HT1080 (cell line): ENCODE measurements around the gene NOTUM. TPM values are rescaled to one million over a fixed set of nuclear protein-coding genes. Genes with fewer than 3 reads are reported as not detected.

ENCODE experiments used
- DNase-seq: peaks from one replicate; pipeline ENCODE4 v3.0.0-alpha.2; 2015; ENCODE audit warnings: low read depth
- polyA plus RNA-seq, 2 experiments: library from polyadenylated mRNA; depleted of rRNA; stranded (reverse); fragments of >200 nt; gene quantifications; 2 replicates each; pipeline ENCODE4 v1.2.3, GENCODE V29; 2015
- total RNA-seq: library from RNA; depleted of rRNA; stranded (reverse); fragments of >200 nt; shearing (Covaris generic); gene quantifications from 2 replicates; pipeline ENCODE4 v1.2.3, GENCODE V29; 2014; rRNA removed

Gene NOTUM
- total RNA-seq: not detected in 2 replicates
- polyA plus RNA-seq (2015; cell fraction: cytosol; rRNA removed): 0.13 and 0.32 TPM in 2 replicates
- 0.14 and 0.16 TPM in 2 replicates for polyA plus RNA-seq (2015; cell fraction: nucleus; rRNA removed)

DNA sequence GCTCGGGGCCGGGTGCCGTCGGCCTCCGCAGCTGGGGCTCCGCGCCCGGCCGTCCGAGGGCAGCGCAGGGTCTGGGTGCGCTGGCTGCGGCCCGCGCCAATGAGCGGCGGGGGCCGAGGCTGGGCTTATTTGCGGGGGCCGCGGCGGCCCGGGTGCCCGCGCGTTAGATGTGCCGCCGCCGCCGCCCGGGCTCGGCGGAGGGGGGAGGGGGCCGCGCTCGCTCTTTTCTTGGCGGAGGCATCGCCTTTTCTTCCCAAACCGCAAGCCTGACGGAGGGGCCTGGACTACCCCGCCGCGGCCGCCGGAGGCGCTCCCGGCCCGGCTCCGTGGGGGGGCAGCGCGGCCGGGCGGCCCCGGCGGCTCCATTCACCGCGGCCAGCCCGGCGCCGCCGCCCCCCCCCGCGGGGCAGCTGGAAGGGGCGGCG, at the start of gene NOTUM:
Gene NOTUM, minus strand, starts transcription at position 101 of the 425 bp plus-strand sequence. CDS start 278 bp downstream, outside the sequence.
- no peak for DNase-seq

DNA sequence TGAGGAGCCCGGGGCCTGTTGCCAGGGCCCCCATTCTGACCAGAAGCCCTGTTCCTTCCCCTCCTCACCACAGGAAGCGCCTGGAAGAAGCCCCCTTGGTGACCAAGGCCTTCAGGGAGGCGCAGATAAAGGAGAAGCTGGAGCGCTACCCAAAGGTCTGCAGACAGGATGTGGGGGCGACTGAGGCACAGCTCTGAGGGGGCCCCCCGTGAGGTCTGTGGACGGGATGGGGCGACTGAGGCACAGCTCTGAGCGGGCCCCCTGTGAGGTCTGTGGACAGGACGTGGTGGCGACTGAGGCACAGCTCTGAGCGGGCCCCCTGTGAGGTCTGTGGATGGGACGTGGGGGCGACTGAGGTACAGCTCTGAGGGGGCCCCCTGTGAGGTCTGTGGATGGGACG, 48.4 kb upstream of the NOTUM start:
- DNase-seq: no peak

DNA sequence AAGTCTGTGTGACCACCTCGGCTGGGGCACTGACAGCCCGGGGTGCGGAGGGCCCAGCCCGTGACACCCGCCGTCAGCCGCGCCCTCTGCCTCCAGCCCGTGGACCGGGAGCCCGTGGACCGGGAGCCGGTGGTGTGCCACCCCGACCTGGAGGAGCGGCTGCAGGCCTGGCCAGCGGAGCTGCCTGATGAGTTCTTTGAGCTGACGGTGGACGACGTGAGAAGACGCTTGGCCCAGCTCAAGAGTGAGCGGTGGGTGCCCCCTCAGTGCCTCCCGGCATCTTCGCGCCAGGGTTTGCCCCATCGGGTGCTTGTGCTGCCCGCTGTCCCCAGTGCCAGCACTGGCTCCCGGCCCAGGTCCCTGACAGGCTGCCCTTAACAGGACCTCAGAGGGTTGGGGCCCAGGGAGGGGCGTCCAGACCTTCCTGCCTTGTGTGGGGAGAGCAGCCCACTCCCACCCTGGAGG, 48.0 kb upstream of the NOTUM start:
- no peak for DNase-seq

DNA sequence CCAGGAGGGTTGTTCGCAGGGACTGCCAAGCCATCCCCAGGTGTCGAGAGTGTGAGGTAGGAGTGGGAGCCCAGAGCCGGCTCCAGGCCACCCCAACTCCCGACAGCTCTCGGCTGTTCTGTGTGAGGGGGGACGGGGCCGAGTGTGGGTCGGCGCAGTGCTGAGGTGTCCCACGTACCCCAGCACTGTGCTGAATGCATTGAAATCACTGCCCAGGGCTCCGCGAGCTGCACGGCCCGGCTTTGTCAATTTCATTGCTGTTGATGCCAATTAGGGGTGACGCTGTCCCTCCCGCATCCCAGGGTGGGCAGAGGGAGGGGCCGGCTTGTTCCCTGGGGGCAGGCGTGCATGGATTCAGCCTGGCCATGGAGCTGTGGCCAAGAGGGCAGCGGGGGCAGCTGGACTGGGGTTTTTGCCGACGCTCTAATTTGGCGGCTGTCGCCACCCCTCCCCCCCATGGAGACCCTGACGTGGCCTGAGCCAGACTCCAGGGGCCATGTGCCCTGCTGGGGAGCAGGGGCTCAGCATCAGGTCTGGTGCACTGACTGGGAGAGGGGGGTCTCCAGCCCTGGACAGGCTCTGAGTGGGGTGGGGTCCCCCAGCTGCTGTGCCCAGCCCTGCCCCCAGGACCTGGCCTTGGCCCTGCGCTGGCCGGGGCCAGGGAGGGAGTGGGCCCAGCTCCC, 47.4 kb upstream of the NOTUM start:
- no peak for DNase-seq

DNA sequence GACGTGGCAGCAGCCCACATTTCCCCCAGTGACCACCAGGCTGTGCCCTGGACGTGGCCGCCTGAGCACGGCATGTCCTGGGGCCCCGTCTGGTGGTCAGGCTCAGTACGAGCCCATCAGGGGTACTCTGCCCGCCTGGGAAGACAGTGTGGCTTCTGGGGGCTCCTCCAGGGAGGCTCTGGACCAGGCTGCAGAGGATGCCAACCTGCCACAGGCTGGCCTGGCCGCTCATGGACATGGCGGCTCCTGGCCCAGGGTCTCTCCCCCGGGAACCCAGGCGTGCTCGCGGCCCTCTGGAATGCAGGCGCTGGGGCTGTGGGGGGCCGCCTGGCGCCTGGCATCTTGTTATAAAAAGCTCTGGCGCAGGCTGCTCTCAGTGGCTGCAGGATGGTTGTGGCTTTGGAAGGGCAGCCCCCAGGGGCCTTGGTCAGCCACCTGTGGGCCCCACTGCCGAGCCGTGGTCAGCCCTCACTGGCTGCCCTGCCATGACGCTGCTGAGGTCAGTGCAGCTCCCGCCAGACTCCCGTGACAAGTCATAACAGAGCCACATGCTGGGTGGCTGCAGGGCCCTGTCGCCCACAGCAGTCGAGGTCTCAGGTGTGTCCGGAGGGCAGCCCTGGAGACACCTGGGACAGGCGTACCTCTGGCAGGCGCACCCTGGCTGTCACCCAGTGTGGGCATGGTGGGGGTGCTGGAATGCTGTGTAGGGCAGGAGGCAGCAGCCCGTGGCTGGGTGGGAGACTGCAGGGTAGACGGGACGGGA, 46.7 kb upstream of the NOTUM start:
- no peak for DNase-seq

DNA sequence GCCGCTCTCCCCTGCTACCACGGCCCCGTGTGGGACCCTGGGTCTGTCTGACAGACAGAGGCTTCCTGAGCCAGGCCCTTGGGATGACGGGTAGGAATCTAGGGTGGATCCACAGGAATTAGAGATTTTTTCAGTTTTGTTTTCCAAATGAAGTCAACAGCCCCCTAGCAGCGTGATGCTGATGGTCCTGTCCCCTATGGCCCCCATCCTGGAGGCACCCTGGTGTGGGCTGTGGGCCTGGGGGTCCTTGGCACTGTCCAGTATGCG, 46.2 kb upstream of the NOTUM start:
- DNase-seq: no peak

DNA sequence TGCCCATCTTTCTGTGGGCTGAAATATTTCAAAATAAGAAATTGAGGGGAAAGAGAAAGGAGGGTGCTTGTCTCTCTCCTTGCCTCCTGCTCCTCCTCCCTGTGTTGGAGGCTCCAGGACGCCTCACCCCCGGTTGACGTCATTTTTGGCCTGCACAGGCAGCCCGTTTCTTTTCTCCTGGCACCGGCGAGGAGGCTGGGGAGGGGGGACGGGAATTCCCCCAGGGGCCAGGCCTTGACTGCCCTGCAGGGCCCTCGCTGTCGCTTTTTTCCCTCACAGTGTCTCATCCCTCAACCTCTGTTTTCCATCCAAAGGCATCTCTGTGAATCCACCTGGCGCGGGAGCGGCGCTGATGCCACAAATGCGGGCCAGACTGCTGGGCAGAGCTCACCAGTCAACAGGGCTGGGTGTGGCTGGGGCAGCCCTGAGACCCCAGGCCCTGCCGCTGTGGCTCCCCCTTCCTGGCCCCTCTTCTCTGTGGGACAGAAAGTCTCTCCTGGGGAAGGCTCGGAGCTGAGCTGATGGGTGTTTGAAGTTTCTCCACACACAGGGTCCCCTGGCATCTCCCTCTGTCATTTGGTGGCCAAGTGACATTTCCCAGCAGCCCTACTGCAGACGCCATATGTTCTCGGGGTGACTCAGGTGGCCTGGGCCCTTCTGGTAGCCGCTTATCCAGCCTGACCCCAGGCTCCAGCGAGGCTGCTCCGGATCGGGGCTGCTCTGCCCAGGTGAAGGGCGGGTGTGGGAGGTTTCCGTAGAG, 45.7 kb upstream of the NOTUM start:
- DNase-seq: no peak

DNA sequence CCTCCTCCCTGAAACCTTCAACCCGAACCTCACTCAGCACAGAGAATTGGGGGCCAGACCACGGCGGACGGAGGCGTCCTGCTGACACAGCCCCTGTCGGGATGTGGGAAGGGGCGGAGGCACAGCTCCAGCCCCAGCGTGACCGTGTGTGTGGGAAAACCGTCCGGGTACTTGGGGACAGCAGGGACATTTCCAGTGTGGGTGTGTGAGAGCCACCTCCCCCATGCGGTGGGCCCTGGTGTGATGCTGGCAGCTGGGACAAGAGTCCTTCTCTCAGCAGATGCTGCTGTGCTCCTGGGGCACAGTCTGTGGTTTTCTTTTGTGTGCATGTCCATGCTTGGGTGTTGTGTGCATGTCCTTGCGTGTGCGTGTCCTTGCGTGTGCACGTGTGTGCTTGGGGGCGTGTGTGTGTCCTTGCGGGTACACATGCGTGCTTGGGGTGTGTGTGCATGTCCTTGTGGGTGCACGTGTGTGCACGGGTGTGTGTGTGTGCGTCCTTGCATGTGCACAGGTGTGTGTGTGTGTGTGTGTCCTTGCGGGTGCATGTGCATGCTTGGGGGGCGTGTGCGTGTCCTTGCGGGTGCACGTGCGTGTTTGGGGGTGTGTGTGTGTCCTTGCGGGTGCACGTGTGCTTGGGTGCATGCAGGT, 44.8 kb upstream of the NOTUM start:
- DNase-seq: no peak

DNA sequence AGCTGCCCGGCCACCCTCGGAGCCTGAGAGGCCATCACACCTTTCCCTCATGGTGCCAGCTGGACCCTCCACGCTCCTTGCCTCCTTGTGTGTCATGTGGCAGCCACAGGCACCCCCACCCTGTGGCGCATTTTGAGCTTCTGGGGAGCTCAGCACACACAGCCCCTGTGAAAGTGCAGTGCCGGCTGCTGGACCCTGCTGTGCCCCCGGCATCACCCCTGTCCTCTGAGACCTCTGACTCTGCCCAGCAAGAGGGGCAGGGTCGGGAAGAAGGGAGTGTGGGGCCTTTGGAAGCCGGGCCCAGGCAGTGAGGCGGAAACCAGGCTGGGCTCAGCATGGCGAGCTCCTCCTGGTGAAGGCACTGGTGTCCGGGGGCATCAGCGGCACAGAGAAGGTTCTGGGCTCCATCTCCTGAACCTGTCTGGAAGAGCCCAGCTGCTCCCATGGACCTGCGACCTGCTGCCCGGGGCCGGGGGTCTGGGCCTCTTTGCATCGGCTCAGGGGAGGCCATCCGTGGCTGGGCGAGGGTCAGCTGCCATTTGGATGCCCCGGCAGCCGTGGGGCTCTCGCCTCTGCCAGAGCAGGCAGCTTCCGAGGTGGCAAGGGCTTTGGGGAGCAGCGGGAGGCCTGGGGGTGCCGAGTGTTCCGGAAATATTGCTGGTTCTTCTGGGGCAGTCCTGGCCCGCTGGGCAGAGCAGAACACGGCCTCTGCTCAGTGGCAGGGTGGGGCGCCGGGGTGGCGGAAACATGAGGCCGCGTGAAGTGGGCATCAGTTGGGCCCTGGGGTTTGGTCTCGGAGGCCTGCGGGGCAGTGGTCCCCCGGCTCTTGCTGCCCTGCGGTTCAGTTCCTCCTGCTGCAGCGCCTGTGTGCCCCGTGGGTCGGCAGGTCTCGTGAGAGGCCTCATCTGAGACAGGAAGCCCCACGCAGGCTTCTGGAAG, 43.8 kb upstream of the NOTUM start:
- DNase-seq: no peak

DNA sequence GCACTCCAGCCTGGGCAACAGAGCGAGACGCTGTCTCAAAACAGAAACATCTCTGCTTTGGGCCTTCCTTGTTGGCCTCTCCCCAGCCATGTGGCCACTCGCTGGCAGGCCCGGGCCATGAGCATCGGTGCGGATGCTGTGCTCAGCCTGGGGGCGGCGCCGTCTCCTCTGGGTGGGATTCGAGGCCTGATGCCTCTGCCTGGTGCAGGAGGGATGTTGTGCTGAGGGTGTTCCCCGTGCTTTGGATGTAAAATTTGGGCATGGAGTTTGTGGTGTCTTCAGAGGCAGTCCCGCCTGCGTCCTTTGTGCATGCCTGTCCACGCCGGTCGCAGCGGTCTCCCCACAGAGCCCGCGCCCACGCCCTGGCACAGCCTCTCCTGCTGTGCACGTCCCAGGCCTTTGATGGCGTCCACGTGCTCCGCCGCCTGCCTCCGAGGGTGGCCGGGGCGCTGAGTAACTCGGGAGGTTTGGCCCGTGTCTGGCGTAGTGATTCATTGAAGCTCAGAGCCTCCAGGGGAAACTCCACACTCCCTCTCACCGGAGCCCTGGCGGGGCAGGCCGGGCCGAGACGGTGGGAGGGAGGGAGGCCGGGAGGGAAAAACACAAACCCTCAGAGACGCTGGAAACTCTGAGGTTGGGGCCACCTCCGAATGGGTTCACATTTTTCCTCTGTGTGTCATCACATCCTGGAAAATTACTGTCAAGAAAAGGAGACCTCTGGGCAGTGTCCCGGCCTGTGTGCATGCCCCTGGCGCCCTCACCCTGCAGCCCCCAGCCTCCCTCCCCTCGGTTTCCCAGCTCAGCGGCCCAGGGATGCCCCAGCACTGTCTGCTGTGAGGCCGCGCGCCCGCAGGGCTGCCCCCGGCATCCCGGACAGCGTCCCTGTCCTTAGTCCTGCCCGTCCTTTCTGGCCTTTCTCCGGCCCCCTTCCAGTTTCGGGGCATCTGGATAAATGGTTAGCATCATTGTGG, 42.7 kb upstream of the NOTUM start:
- DNase-seq: peak; percentile 98

DNA sequence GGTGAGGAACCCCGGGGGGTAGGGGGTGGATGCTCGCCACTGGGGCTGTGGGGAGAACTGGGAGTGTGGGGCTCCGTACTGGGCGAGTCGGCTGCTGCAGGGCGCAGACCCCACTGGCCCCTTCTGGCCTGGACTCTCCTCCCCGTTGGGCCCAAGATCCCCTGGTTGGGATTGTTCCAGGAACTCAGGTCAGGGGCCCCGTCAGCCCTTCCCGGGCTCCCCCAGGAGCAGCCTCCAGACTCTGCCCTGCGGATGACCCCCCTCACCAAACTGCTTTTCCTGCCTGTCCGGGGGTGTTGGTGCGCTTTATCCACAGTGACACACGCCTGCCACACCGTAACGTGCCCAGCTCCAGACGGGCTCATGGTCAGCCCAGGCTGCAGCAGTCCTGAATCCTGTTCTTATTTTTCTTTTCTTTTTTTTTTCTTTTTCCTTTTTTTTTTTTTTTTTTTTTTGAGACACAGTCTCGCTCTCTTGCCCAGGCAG, 40.6 kb upstream of the NOTUM start:
- DNase-seq: no peak

DNA sequence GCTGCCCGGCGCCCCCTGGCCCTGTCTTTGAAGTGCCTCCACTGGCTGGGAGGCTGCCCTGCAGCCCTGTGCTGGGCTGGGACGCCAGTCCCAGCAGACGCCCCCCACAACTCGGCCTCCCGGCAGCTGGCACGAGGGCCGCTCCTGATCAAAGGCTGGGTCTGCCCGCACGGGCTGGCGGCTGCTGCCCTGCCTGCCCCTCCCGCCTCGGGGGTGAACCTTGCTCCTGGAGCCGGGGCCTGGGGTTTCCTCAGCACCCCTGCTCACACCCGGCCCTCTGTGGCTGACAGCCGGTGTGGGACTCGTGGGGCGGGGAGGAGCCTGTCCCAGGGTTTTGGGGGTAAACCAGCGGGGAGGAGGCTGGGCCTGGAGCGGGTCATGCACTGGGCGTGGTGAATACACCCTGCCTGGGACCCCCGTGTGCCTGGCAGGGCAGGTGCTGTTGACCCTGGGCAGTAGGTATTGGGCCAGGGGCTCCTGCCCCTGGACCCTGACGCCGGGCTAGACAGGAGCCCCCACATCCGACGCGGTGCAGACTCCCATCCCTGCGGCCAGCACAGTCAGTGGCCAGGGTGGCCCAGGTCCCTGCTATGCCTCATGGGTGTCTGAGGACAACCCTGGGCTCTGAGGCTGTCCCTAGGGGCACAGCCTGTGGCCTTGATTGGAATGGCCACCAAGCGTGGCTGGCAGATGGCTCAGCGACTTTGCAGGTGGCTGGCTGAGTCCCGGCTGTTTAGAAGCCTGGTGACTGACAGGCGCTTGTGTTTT, 40.0 kb upstream of the NOTUM start:
- DNase-seq: no peak

DNA sequence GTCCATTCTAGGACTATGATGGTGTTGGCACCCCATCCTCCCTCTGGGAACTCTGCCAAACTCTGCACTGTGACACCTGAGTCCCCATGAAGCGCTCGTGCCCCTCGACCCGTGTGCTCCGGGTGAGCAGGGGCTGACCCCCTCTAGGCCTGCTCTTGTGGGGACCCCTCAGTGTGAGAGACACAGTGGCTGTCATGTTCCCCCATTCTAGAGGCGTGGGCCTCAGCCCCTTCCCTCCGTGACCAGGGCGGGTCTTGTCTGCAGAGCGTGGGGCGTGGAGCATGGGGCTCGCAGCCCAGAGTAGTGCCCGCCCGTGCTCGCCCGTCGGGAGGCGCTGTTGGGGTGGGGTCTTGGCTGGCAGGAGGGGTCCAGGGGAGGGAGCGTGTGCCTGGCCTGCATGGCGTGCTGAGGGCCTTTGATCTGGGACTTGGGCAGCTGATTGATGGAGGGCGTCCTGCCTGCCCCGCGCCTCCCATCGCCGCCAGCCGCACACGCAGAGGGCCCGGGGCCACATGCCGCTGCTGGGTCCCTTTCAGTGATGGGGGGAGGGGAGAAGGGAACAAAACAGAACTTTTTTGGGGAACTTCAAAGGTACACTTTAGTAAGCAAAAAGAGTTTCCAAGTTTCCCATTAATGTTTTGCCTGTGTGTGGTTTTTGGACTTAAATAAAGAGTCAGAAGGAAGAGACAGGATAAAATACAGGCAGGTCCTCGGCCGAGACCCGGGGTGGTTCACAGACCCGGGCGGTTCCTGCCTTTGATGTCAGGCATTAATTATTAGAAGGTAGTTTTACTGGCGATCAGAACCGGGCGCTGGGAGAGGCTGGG, 39.2 kb upstream of the NOTUM start:
- no peak for DNase-seq

DNA sequence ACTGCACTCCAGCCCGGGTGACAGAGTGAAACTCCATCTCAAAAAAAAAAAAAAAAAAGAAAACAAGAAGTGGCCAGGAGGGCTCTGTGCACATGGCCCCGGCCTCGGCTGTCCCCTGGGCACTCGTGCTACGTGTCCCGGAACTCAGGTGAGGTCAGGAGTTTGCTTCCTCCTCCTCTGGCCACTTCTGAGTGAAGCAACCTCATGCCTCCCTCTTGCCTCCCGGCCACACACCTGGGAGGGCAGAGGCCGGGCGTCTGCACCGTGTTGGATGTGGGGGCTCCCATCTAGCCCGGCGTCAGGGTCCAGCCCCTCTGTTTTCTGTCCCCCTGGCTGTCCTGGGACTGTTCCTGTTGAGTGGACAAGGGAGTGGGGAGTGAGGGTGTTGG, 38.6 kb upstream of the NOTUM start:
- DNase-seq: no peak

DNA sequence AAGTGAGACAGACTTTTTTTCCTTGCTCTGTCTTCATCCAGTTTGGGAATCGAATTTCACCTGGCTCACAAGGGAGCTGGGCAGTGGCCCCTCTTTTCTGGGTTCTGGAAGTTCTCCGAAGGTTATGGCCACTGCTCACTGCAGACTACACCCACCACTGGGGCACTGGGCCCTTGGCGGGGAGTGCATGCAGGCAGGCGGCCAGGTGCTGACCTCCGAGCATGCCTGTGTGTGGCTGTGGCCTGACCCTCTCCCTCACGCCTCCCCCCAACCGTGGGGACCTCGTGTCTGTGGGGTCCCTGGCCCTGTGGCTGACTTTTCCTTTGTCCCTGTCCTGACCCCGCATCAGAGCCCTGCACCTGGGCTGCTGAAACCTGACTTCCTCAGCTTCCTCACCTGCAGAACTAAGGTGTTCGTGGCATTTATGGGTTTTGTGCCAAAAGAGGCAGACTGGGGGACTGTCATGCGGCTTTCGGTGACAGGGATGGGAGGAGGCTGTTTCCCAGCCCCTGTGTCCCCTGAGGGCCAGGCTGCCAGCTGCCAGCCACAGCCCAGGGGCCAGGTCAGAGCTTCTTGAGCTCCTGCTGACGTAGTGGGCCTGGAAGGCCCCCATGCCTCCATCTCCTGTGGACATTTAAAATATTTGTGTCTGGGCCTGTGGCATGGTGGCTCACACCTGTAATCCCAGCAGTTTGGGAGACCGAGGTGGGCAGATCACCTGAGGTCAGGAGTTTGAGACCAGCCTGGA, 37.9 kb upstream of the NOTUM start:
- DNase-seq: no peak

DNA sequence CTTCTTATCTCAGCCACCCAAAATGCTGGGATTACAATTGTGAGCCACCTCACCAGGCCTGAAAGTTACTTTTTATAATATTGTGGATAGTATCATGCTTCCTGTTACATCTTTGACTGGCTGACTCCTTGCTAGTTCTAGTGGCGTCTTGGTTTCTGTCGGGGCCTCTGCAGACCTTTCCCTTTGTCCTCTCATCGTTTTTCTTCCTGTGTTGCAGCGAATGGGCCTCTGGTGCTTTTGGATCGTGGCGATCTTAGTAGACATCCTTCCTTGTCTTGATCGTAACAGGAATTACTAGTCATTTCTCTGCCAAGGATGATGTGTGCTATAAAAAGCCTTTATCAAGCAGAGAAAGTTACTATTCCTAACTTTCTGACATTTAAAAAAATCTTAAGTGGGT, 37.2 kb upstream of the NOTUM start:
- no peak for DNase-seq
